Skin of body (tissue), 2 donors: Measurements from ENCODE around the gene NCDN. TPM values are rescaled to one million over a fixed set of nuclear protein-coding genes. Genes with fewer than 3 reads are reported as not detected.
"Not testable (repeated sequence)": the region's sequence is repeated elsewhere in the genome, so short reads cannot be mapped to it uniquely, and the experiment has no call there.

Experiments used
- DNase-seq: peaks from one replicate; lab custom pipeline; 2025; lab: John Stamatoyannopoulos, UW
- total RNA-seq: library from RNA; depleted of rRNA; stranded (reverse); fragments of >200 nt; gene quantifications from one replicate; pipeline ENCODE4 v1.2.3, GENCODE V29; 2014

Gene NCDN
- total RNA-seq, 1 donor from 2014 or later, result 7.0 TPM

GRCh38 chr1:35568975-35569395, 11.4 kb downstream of the NCDN start:
- peak; percentile 59 for DNase-seq

GRCh38 chr1:35569936-35570335, 12.3 kb downstream of the NCDN start:
- DNase-seq, result no peak

- DNase-seq, result no peak
Observed at GRCh38 chr1:35570589-35571137, 13.1 kb downstream of the NCDN start.

- DNase-seq, result no peak
Observed at GRCh38 chr1:35571263-35571662, 13.7 kb downstream of the NCDN start.

- DNase-seq, result no peak
Observed at GRCh38 chr1:35572296-35572695, 14.7 kb downstream of the NCDN start.

- no peak for DNase-seq
Observed at GRCh38 chr1:35573198-35574124, 15.9 kb downstream of the NCDN start, which contains the start of gene TFAP2E. TSS of gene TFAP2E (plus strand) at chr1:35573314. CDS start at chr1:35573578, 264 bp downstream.

GRCh38 chr1:35574125-35574654, 16.6 kb downstream of the NCDN start:
- DNase-seq, result no peak

GRCh38 chr1:35574655-35575415, 17.2 kb downstream of the NCDN start:
- DNase-seq, result no peak

- DNase-seq, result no peak
Observed at GRCh38 chr1:35575416-35575958, 17.9 kb downstream of the NCDN start.

- DNase-seq, result no peak
Observed at GRCh38 chr1:35576061-35576765, 18.6 kb downstream of the NCDN start.

- DNase-seq, result not testable (repeated sequence)
Observed at GRCh38 chr1:35576766-35577070, 19.1 kb downstream of the NCDN start.

- DNase-seq, result peak; percentile 4
Observed at GRCh38 chr1:35577071-35577998, 19.7 kb downstream of the NCDN start.

- no peak for DNase-seq
Observed at GRCh38 chr1:35580949-35581388, 23.4 kb downstream of the NCDN start.

- DNase-seq, result not testable (repeated sequence)
Observed at GRCh38 chr1:35581621-35582020, 24.0 kb downstream of the NCDN start.

- no peak for DNase-seq
Observed at GRCh38 chr1:35585281-35585680, 27.7 kb downstream of the NCDN start.

GRCh38 chr1:35585805-35586204, 28.2 kb downstream of the NCDN start:
- DNase-seq, result not testable (repeated sequence)

- no peak for DNase-seq
Observed at GRCh38 chr1:35586808-35587207, 29.2 kb downstream of the NCDN start.

GRCh38 chr1:35587736-35588135, 30.1 kb downstream of the NCDN start:
- no peak for DNase-seq

GRCh38 chr1:35588197-35588910, 30.8 kb downstream of the NCDN start:
- DNase-seq, result no peak
